SK-N-SH (cell line): ENCODE data around the gene AKAP11. TPM values are rescaled to one million over a fixed set of nuclear protein-coding genes. Genes with fewer than 3 reads are reported as not detected.

ENCODE experiments used
- CTCF ChIA-PET: fragments of 300-600, 350-600 bp; formaldehyde crosslinking; extraction: SDS; loops from one replicate; lab custom pipeline; 2021; lab: Yijun Ruan, JAX
- POLR2A ChIA-PET: fragments of 350-600 bp; sonication (Branson Sonifier 250); formaldehyde crosslinking; extraction: SDS; loops from one replicate; lab custom pipeline; 2020; ENCODE audit warnings: antibody characterized with exemption, inconsistent platforms; lab: Yijun Ruan, JAX
- DNase-seq: peaks from one replicate; pipeline ENCODE4 v3.0.0; 2012
- H2AFZ ChIP-seq: fragments of 200-600 bp; sonication (generic); 2 replicates; pipeline ENCODE4 v1.8.1; 2016; ENCODE audit warnings: antibody characterized with exemption, mild to moderate bottlenecking, low read depth
- H3F3A ChIP-seq: fragments of 200-600 bp; sonication (generic); replicated peaks from 2 replicates; pipeline ENCODE3; 2016; ENCODE audit warnings: antibody characterized with exemption, mild to moderate bottlenecking; ENCODE audit not compliant: insufficient read depth
- H3K27ac ChIP-seq, 2 experiments: fragments of 200-500 bp in 1 of 2; fragments of 200-600 bp in 1 of 2; sonication (Bioruptor generic) in 1 of 2; sonication (generic), shearing (Covaris generic) in 1 of 2; 2 replicates each; pipeline versions ENCODE4 v1.5.1 to v1.6.1; 2014 to 2016; ENCODE audit warnings: low read depth in 2 of 2, inconsistent platforms in 1 of 2, low read length in 1 of 2, mild to moderate bottlenecking in 1 of 2, mixed read lengths in 1 of 2
- H3K27me3 ChIP-seq: fragments of 200-600 bp; sonication (generic), shearing (Covaris generic); 2 replicates; pipeline ENCODE4 v1.6.1; 2016; ENCODE audit warnings: mixed run types; ENCODE audit not compliant: insufficient read depth
- H3K36me3 ChIP-seq, 2 experiments: fragments of 200-500 bp in 1 of 2; fragments of 200-600 bp in 1 of 2; sonication (Bioruptor generic) in 1 of 2; sonication (generic) in 1 of 2; replicated peaks in 1 of 2; 2 replicates each; pipeline versions ENCODE3 to v1.5.1; 2014 to 2016; ENCODE audit warnings: low read length in 1 of 2, mild to moderate bottlenecking in 1 of 2; ENCODE audit not compliant: insufficient read depth in 2 of 2, control insufficient read depth in 1 of 2
- H3K4me1 ChIP-seq, 2 experiments: fragments of 200-500 bp in 1 of 2; fragments of 200-600 bp in 1 of 2; sonication (Bioruptor generic) in 1 of 2; sonication (generic), shearing (Covaris generic) in 1 of 2; 2 replicates each; pipeline versions ENCODE4 v1.5.1 to v1.6.1; 2014 to 2016; ENCODE audit warnings: low read depth in 1 of 2, low read length in 1 of 2, mixed run types in 1 of 2; ENCODE audit not compliant: insufficient read depth in 2 of 2, control insufficient read depth in 1 of 2
- H3K4me2 ChIP-seq: fragments of 200-600 bp; sonication (generic), shearing (Covaris generic); 2 replicates; pipeline ENCODE4 v1.6.1; 2017; ENCODE audit warnings: mixed run types
- H3K4me3 ChIP-seq, 2 experiments: fragments of 200-500 bp in 1 of 2; fragments of 200-600 bp in 1 of 2; sonication (Bioruptor generic) in 1 of 2; sonication (generic), shearing (Covaris generic) in 1 of 2; 2 replicates each; pipeline versions ENCODE4 v1.5.1 to v1.8.1; 2014 to 2016; ENCODE audit warnings: low read depth in 2 of 2, inconsistent platforms in 1 of 2, low read length in 1 of 2, mild to moderate bottlenecking in 1 of 2, mixed read lengths in 1 of 2, moderate library complexity in 1 of 2
- H3K79me2 ChIP-seq: fragments of 200-600 bp; sonication (generic); 2 replicates; pipeline ENCODE4 v1.8.1; 2017; ENCODE audit warnings: mild to moderate bottlenecking; ENCODE audit not compliant: insufficient read depth
- H3K9ac ChIP-seq: fragments of 200-600 bp; sonication (generic); 2 replicates; pipeline ENCODE4 v1.6.1; 2017; ENCODE audit warnings: mixed run types
- H3K9me2 ChIP-seq: fragments of 200-600 bp; sonication (generic); 2 replicates; pipeline ENCODE4 v1.6.1; 2017; ENCODE audit warnings: mixed run types
- H3K9me3 ChIP-seq: fragments of 200-600 bp; sonication (generic); 2 replicates; pipeline ENCODE4 v1.6.1; 2017; ENCODE audit warnings: mixed run types, mild to moderate bottlenecking, moderate library complexity
- H4K20me1 ChIP-seq: fragments of 200-600 bp; sonication (generic); 2 replicates; pipeline ENCODE4 v1.6.1; 2017; ENCODE audit warnings: mild to moderate bottlenecking, mixed run types; ENCODE audit not compliant: insufficient read depth
- CHD2 ChIP-seq: fragments of 150-350 bp; IDR thresholded peaks from 2 replicates; pipeline ENCODE4 v1.6.1; 2018; ENCODE audit warnings: low read length; ENCODE audit not compliant: partially characterized antibody
- ELF1 ChIP-seq: IDR thresholded peaks from 2 replicates; pipeline ENCODE4 v1.4.0; 2012
- EZH2phosphoT487 ChIP-seq: fragments of 200-600 bp; sonication (generic); IDR thresholded peaks from 2 replicates; pipeline ENCODE4 v1.6.1; 2017; ENCODE audit warnings: low read depth, mixed run types, mild to moderate bottlenecking, antibody characterized with exemption, moderate library complexity, borderline replicate concordance
- GABPA ChIP-seq: IDR thresholded peaks from 2 replicates; pipeline ENCODE4 v1.4.0; 2012; ENCODE audit warnings: low read depth, mild to moderate bottlenecking
- GATA2 ChIP-seq: sonication (generic); formaldehyde crosslinking; IDR thresholded peaks from 2 replicates; pipeline ENCODE4 v1.5.0; 2020; ENCODE audit warnings: mild to moderate bottlenecking, missing genetic modification reagents
- JUND ChIP-seq: IDR thresholded peaks from 2 replicates; pipeline ENCODE4 v1.4.0; 2012
- MXI1 ChIP-seq: IDR thresholded peaks from 2 replicates; pipeline ENCODE4 v1.6.1; 2012; ENCODE audit warnings: mild to moderate bottlenecking, low read depth, low read length, improper control_type of control experiment
- NFIC ChIP-seq: IDR thresholded peaks from 2 replicates; pipeline ENCODE4 v1.4.0; 2012; ENCODE audit warnings: borderline replicate concordance
- NRF1 ChIP-seq: IDR thresholded peaks from 2 replicates; pipeline ENCODE4 v1.6.1; 2012; ENCODE audit warnings: low read depth, mild to moderate bottlenecking, low read length
- RAD21 ChIP-seq: IDR thresholded peaks from 2 replicates; pipeline ENCODE4 v1.6.1; 2012; ENCODE audit warnings: mild to moderate bottlenecking, low read length
- SIN3A ChIP-seq: IDR thresholded peaks from 2 replicates; pipeline ENCODE4 v1.6.1; 2012; ENCODE audit warnings: low read depth, mild to moderate bottlenecking, low read length, moderate library complexity, borderline replicate concordance
- TEAD4 ChIP-seq: IDR thresholded peaks from 2 replicates; pipeline ENCODE4 v1.4.0; 2012; ENCODE audit warnings: mild to moderate bottlenecking, borderline replicate concordance; ENCODE audit not compliant: insufficient read depth
- WGBS: methylation state at CpG from one replicate; pipeline ENCODE4 v1.1.6; 2017; ENCODE audit warnings: low lambda C conversion rate; 5-methylcytosine and 5-hydroxymethylcytosine counted together
- polyA plus RNA-seq, 3 experiments: library from polyadenylated mRNA; depleted of rRNA; stranded (reverse); fragments of >200 nt; gene quantifications; 2 replicates each; pipeline ENCODE4 v1.2.3, GENCODE V29; 2012
- TF ChIP-seq, protein P1 (sequence below): fragments of 150-350 bp; IDR thresholded peaks from 2 replicates; pipeline ENCODE4 v1.6.1; 2016; ENCODE audit warnings: mild to moderate bottlenecking, low read depth, low read length
- TF ChIP-seq, protein P2 (sequence below): IDR thresholded peaks from 2 replicates; pipeline ENCODE4 v1.4.0; 2012; ENCODE audit warnings: low read depth, borderline replicate concordance
- TF ChIP-seq, protein P3 (sequence below): IDR thresholded peaks from 2 replicates; pipeline ENCODE4 v1.6.1; 2012; ENCODE audit warnings: mild to moderate bottlenecking, low read depth, low read length, moderate library complexity
- TF ChIP-seq, protein P4 (sequence below): IDR thresholded peaks from 2 replicates; pipeline ENCODE4; 2012

The AKAP11 gene
- polyA plus RNA-seq, 1 of the 3 experiments (the other 2 are of a cell fraction): 5.6 TPM

DNA sequence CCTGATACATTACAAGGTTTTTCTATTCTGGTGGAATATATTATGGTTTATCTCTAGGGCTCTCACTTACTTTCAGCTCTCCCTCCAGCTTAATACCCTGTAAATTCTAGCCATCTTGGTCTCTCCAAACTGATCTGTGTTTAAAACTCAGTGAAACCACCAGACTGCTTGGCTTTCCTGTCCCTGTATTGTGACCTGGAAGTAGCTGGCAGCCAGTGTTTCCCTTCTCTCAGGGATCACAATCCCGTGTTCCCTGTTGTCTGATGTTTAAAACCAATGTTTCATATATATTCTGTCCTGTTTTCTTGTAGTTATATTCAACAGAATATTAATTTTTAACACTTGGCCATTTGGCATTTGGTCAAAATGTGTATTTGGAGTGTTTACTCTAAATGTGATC, 8.0 kb downstream of the AKAP11 start (continued):
- TF ChIP-seq GABPA (no peak), JUND (no peak), NFIC (no peak), NRF1 (no peak)

DNA sequence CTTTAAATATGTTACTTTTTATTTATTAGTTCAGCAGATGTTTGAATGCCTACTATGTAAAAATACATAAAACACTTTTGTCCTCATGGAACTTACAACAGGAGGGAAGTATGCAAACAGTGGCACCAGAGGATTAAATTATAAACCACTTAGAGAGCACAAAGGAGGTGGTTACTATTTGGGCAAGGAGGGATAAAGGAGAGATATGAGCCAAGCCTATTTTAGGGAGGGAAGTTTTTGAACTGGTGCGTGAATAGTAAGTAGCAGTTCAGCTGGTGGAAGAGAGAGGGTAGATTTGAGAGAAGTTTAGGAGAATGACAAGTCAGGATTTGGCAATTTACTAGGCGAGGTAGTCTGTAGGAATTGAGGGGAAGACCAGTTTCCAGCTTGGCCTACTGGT, 8.6 kb downstream of the AKAP11 start:
- POLR2A ChIA-PET: no interaction called here
- Histone ChIP-seq H3K9me2 (no peaks in the 10 kb centered on the region), H3K27me3 (no peaks in the 10 kb centered on the region), H3K27ac (no peak overlapping the region), H3K9ac (no peak overlapping the region), H3K36me3 (peaks cover 3 to 6% of the 10 kb centered on the region in 2 experiments), H3K79me2 (peaks cover 77% of the 10 kb centered on the region), H3K4me3 (no peak overlapping the region), H3K4me2 (no peak overlapping the region), H3K9me3 (no peaks in the 10 kb centered on the region), H3F3A (peaks cover 6% of the 10 kb centered on the region), H3K4me1 (no peaks in the 10 kb centered on the region; a peak in 3 of 4 replicates), H2AFZ (no peak overlapping the region), H4K20me1 (no peaks in the 10 kb centered on the region; the same call in none of the 2 replicates)
- 97% methylated on average over 2 of the region's 2 CpGs for WGBS
- TF ChIP-seq, protein P1, sequence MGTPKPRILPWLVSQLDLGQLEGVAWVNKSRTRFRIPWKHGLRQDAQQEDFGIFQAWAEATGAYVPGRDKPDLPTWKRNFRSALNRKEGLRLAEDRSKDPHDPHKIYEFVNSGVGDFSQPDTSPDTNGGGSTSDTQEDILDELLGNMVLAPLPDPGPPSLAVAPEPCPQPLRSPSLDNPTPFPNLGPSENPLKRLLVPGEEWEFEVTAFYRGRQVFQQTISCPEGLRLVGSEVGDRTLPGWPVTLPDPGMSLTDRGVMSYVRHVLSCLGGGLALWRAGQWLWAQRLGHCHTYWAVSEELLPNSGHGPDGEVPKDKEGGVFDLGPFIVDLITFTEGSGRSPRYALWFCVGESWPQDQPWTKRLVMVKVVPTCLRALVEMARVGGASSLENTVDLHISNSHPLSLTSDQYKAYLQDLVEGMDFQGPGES: no peak
- TF ChIP-seq, protein P2, sequence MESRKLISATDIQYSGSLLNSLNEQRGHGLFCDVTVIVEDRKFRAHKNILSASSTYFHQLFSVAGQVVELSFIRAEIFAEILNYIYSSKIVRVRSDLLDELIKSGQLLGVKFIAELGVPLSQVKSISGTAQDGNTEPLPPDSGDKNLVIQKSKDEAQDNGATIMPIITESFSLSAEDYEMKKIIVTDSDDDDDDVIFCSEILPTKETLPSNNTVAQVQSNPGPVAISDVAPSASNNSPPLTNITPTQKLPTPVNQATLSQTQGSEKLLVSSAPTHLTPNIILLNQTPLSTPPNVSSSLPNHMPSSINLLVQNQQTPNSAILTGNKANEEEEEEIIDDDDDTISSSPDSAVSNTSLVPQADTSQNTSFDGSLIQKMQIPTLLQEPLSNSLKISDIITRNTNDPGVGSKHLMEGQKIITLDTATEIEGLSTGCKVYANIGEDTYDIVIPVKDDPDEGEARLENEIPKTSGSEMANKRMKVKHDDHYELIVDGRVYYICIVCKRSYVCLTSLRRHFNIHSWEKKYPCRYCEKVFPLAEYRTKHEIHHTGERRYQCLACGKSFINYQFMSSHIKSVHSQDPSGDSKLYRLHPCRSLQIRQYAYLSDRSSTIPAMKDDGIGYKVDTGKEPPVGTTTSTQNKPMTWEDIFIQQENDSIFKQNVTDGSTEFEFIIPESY: no peak
- TF ChIP-seq RAD21 (no peak), CHD2 (no peak), SIN3A (no peak), JUND (no peak), TEAD4 (no peak), GATA2 (no peak), MXI1 (no peak), EZH2phosphoT487 (no peak), ELF1 (no peak), NRF1 (no peak)
- TF ChIP-seq, protein P3, sequence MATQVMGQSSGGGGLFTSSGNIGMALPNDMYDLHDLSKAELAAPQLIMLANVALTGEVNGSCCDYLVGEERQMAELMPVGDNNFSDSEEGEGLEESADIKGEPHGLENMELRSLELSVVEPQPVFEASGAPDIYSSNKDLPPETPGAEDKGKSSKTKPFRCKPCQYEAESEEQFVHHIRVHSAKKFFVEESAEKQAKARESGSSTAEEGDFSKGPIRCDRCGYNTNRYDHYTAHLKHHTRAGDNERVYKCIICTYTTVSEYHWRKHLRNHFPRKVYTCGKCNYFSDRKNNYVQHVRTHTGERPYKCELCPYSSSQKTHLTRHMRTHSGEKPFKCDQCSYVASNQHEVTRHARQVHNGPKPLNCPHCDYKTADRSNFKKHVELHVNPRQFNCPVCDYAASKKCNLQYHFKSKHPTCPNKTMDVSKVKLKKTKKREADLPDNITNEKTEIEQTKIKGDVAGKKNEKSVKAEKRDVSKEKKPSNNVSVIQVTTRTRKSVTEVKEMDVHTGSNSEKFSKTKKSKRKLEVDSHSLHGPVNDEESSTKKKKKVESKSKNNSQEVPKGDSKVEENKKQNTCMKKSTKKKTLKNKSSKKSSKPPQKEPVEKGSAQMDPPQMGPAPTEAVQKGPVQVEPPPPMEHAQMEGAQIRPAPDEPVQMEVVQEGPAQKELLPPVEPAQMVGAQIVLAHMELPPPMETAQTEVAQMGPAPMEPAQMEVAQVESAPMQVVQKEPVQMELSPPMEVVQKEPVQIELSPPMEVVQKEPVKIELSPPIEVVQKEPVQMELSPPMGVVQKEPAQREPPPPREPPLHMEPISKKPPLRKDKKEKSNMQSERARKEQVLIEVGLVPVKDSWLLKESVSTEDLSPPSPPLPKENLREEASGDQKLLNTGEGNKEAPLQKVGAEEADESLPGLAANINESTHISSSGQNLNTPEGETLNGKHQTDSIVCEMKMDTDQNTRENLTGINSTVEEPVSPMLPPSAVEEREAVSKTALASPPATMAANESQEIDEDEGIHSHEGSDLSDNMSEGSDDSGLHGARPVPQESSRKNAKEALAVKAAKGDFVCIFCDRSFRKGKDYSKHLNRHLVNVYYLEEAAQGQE: no peak
- TF ChIP-seq, protein P4, sequence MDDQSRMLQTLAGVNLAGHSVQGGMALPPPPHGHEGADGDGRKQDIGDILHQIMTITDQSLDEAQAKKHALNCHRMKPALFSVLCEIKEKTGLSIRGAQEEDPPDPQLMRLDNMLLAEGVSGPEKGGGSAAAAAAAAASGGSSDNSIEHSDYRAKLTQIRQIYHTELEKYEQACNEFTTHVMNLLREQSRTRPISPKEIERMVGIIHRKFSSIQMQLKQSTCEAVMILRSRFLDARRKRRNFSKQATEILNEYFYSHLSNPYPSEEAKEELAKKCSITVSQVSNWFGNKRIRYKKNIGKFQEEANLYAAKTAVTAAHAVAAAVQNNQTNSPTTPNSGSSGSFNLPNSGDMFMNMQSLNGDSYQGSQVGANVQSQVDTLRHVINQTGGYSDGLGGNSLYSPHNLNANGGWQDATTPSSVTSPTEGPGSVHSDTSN: no peak
- DNase-seq: no peak
- CTCF ChIA-PET: no interaction called here
